Stimulated activated CD4-positive, alpha-beta T cell treated with anti-CD3 and anti-CD28 coated beads, Interleukin-12 subunit alpha, Interleukin-12 subunit beta, amount 100 ng/mL, for 4 hours (primary cell): ENCODE measurements around the gene COX10.
"Not testable (repeated sequence)": the region's sequence is repeated elsewhere in the genome, so short reads cannot be mapped to it uniquely, and the experiment has no call there.

Source experiments
- DNase-seq: peaks from one replicate; pipeline ENCODE4 v3.0.0-alpha.2; 2020

The COX10 gene

GRCh38 chr17:14186443-14186842 lies 117.1 kb downstream of the COX10 start:
- not testable (repeated sequence) for DNase-seq

- not testable (repeated sequence) for DNase-seq
These were observed 121.5 kb downstream of the COX10 start for GRCh38 chr17:14190774-14191173.

- not testable (repeated sequence) for DNase-seq
These were observed 122.2 kb downstream of the COX10 start for GRCh38 chr17:14191469-14191868.

GRCh38 chr17:14192039-14192438 lies 122.7 kb downstream of the COX10 start:
- not testable (repeated sequence) for DNase-seq

GRCh38 chr17:14192636-14193344 lies 123.5 kb downstream of the COX10 start:
- DNase-seq: not testable (repeated sequence)

- DNase-seq: no peak
These were observed 127.2 kb downstream of the COX10 start for GRCh38 chr17:14196377-14196997.

GRCh38 chr17:14197057-14197456 lies 127.8 kb downstream of the COX10 start:
- no peak for DNase-seq

- DNase-seq: peak; percentile 46
These were observed 128.3 kb downstream of the COX10 start for GRCh38 chr17:14197586-14197985.

GRCh38 chr17:14198013-14198412 lies 128.7 kb downstream of the COX10 start:
- DNase-seq: no peak

- no peak for DNase-seq
These were observed 129.3 kb downstream of the COX10 start for GRCh38 chr17:14198575-14198974.

GRCh38 chr17:14199601-14200000 lies 130.3 kb downstream of the COX10 start:
- DNase-seq: no peak

- DNase-seq: no peak
These were observed 131.1 kb downstream of the COX10 start for GRCh38 chr17:14200354-14200753.

- DNase-seq: no peak
These were observed 132.0 kb downstream of the COX10 start for GRCh38 chr17:14201021-14201987.

GRCh38 chr17:14201988-14202380 lies 132.7 kb downstream of the COX10 start:
- no peak for DNase-seq

GRCh38 chr17:14202388-14203166 lies 133.3 kb downstream of the COX10 start:
- DNase-seq: no peak

GRCh38 chr17:14203388-14203787 lies 134.1 kb downstream of the COX10 start:
- DNase-seq: no peak

GRCh38 chr17:14204084-14204483 lies 134.8 kb downstream of the COX10 start:
- no peak for DNase-seq

GRCh38 chr17:14204546-14204945 lies 135.2 kb downstream of the COX10 start:
- DNase-seq: no peak

GRCh38 chr17:14205380-14205779 lies 136.1 kb downstream of the COX10 start:
- no peak for DNase-seq

GRCh38 chr17:14205992-14206461 lies 136.7 kb downstream of the COX10 start:
- DNase-seq: peak; percentile 38

- no peak for DNase-seq
These were observed 137.6 kb downstream of the COX10 start for GRCh38 chr17:14206891-14207290.

- no peak for DNase-seq
These were observed 138.5 kb downstream of the COX10 start for GRCh38 chr17:14207791-14208190.
